G401.6 (cell line): ENCODE data around the gene PLEKHH1.
"Not testable (repeated sequence)": the region's sequence is repeated elsewhere in the genome, so short reads cannot be mapped to it uniquely, and the experiment has no call there.

Experiments used
- FAIRE-seq: peaks from 2 replicates; lab custom pipeline; 2012; peaks lifted over from hg19 to GRCh38; lab: Jason Lieb, UNC

Gene PLEKHH1

GRCh38 chr14:67583711-67584644 is 50.9 kb downstream of the PLEKHH1 start:
- FAIRE-seq, result peak; percentile 88

GRCh38 chr14:67584978-67585377 is 51.9 kb downstream of the PLEKHH1 start:
- FAIRE-seq, result no peak

- FAIRE-seq, result no peak
Observed at GRCh38 chr14:67586369-67586768, 53.3 kb downstream of the PLEKHH1 start.

- FAIRE-seq, result no peak
Observed at GRCh38 chr14:67589204-67589770, 56.2 kb downstream of the PLEKHH1 start.

GRCh38 chr14:67593650-67594049 is 60.6 kb downstream of the PLEKHH1 start:
- not testable (repeated sequence) for FAIRE-seq

- FAIRE-seq, result no peak
Observed at GRCh38 chr14:67595392-67595791, 62.3 kb downstream of the PLEKHH1 start.

GRCh38 chr14:67599698-67600561 is 66.8 kb downstream of the PLEKHH1 start, which contains the start of gene PIGH:
TSS of gene PIGH (minus strand) at chr14:67600268. CDS start at chr14:67600203, 65 bp downstream.
- no peak for FAIRE-seq

GRCh38 chr14:67600562-67600974 is 67.5 kb downstream of the PLEKHH1 start:
- not testable (repeated sequence) for FAIRE-seq

GRCh38 chr14:67602076-67602475 is 69.0 kb downstream of the PLEKHH1 start:
- FAIRE-seq, result no peak

GRCh38 chr14:67602995-67603545 is 70.0 kb downstream of the PLEKHH1 start:
- no peak for FAIRE-seq

- no peak for FAIRE-seq
Observed at GRCh38 chr14:67607646-67608045, 74.6 kb downstream of the PLEKHH1 start.

GRCh38 chr14:67609642-67610310 is 76.7 kb downstream of the PLEKHH1 start:
- no peak for FAIRE-seq

- no peak for FAIRE-seq
Observed at GRCh38 chr14:67610491-67610890, 77.4 kb downstream of the PLEKHH1 start.

GRCh38 chr14:67618617-67619063 is 85.5 kb downstream of the PLEKHH1 start:
- FAIRE-seq, result peak; percentile 92

GRCh38 chr14:67619446-67620216 is 86.5 kb downstream of the PLEKHH1 start, which contains the start of gene ARG2:
TSS of gene ARG2 (plus strand) at chr14:67619920. CDS start at chr14:67619978, 58 bp downstream.
- peak; percentile 75 for FAIRE-seq

- no peak for FAIRE-seq
Observed at GRCh38 chr14:67620217-67620785, 87.2 kb downstream of the PLEKHH1 start.

GRCh38 chr14:67622675-67623074 is 89.6 kb downstream of the PLEKHH1 start:
- FAIRE-seq, result no peak

GRCh38 chr14:67623114-67623513 is 90.0 kb downstream of the PLEKHH1 start:
- no peak for FAIRE-seq

GRCh38 chr14:67626131-67626530 is 93.0 kb downstream of the PLEKHH1 start:
- not testable (repeated sequence) for FAIRE-seq

GRCh38 chr14:67627519-67627918 is 94.4 kb downstream of the PLEKHH1 start:
- no peak for FAIRE-seq
